NCI-H146 (cell line): ENCODE measurements around the gene GLIPR1L1.
"Not testable (repeated sequence)": the region's sequence is repeated elsewhere in the genome, so short reads cannot be mapped to it uniquely, and the experiment has no call there.

ENCODE experiments used
- DNase-seq: peaks from one replicate; lab custom pipeline; 2025; lab: John Stamatoyannopoulos, UW

The GLIPR1L1 gene, protein sequence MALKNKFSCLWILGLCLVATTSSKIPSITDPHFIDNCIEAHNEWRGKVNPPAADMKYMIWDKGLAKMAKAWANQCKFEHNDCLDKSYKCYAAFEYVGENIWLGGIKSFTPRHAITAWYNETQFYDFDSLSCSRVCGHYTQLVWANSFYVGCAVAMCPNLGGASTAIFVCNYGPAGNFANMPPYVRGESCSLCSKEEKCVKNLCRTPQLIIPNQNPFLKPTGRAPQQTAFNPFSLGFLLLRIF

DNA sequence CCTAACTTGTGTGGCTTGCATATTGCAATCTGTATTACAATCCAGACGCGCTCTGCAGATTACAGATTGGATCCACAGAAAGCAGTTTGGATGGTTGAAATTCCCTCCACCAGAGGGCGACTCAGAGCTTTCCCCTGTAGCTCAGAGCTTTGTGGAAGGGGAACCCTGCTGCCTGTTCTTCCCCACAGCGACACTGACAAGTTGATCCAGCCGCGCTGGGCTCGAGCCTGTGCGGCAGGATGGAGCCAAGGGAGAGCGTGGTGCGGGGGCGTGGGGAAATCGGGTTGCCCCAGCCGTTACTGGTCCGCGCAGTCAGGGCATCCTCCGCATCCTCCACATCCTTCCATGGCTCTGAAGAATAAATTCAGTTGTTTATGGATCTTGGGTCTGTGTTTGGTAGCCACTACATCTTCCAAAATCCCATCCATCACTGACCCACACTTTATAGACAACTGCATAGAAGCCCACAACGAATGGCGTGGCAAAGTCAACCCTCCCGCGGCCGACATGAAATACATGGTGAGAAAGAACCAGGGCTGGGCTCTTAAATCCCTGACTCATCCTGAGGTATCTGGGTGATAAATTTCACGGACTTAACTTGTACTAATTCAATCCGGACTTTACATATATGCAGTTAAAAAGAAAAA lies at the start of gene GLIPR1L1:
Gene GLIPR1L1, plus strand, starts transcription at position 287 of the 647 bp plus-strand sequence. Its CDS starts 59 bp downstream, at position 346.
- DNase-seq = peak; percentile 87

- DNase-seq = no peak
Measured at GRCh38 chr12:75288860-75289259, 45.6 kb upstream of the GLIPR1L1 start.

GRCh38 chr12:75289753-75290152 lies 44.7 kb upstream of the GLIPR1L1 start:
- DNase-seq = no peak

DNA sequence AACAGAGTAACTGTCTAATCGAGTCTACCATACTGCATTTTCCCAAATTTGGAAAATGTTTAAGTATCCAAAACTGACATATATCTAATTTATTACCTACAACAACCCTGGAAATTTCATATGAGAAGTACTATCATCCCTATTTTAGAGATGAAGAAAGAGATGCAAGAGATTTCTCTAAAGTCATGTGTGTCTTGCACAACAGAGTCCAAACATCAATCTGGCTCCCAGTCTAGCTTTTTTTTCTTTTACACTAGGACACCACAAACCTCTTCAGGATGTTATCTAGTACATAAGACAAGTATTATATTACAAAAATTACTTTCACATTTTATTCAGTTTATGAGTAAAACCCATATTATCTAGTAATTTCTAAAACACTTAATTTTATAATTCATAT lies 43.5 kb upstream of the GLIPR1L1 start:
- DNase-seq = no peak

GRCh38 chr12:75294336-75294735 lies 40.1 kb upstream of the GLIPR1L1 start:
- DNase-seq = no peak

- no peak for DNase-seq
Measured at GRCh38 chr12:75294797-75295196, 39.7 kb upstream of the GLIPR1L1 start.

DNA sequence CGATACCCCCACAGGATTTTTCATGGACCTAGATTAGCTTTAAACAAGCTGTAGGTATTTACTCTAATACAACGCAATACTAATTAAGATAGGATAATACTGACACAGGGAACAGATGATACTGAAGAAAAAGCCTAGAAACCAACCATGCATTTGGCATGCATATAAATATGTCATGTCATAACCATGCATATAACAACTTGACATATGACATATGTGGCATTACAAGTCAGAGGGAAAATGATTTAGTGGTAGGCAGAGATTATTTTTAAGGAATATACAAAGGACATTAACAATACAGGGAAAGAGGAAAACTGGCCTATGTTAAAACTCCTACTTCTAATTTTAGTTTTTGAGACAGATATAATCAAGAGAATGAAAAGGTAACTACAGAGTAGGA lies 32.2 kb upstream of the GLIPR1L1 start:
- no peak for DNase-seq

- DNase-seq = no peak
Measured at GRCh38 chr12:75302781-75303180, 31.7 kb upstream of the GLIPR1L1 start.

DNA sequence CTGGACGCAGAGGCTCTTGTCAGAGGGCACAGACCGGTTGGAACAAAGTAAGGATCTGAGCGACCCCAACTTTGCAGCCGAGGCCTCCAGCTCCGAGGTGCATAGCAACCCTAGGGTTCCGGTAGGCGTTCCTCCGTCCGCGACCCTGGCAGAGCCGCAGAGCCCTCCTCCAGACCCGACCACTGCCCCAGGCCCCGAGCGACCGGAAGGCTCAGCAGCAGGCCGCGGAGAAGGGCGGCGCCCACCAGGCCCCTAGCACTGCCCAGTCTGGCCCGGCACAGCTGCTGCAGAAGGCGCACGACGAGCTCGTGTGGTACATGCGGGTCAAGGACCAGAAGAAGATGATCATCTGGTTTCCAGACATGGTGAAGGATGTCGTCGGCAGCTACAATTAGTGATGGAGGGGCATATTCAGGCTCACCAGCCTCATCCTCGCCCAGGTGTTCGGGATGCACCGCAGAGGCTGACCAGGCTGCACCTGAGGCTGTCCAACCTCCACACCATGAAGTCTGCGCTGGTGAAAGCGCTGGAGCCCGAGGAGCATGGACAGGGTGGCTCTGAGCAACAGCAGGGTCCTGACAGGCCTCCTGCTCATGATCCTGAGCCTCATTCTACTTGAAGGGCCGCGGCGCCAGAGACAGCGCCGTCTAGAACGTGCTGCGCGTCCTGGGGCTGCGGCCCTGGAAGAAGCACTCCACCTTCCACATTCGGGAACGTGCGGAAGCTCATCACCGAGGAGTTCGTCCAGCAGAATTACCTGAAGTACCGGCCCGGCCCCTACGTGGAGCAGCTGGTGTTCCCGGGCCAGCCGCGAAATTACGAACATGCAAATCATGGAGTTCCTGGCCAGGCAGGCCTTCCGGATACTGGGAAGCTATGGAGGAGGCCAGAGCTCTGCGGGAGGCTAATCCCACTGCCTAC lies 28.8 kb upstream of the GLIPR1L1 start:
- DNase-seq = peak; percentile 8

GRCh38 chr12:75308279-75308678 lies 26.2 kb upstream of the GLIPR1L1 start:
- DNase-seq = no peak

DNA sequence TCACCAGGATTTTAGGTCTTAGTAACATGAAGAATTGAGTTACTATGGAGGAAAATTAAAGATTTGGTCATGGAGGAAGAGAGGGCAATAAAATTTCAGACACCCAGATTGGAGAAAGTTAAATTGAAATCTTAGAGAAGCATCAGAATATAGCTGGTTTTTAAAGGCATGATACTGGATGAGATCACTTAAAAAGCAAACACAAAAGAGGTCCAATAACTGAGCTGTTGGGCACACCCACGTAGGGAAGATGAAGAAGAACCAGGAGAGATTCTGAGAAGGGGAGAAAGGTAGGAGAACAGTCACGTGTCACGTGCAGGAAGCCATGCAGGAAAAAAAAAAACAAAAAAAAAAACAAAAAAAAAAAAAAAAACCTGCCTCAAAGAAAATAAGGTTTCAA lies 23.1 kb upstream of the GLIPR1L1 start:
- DNase-seq = no peak

- DNase-seq = no peak
Measured at GRCh38 chr12:75315518-75315917, 19.0 kb upstream of the GLIPR1L1 start.

DNA sequence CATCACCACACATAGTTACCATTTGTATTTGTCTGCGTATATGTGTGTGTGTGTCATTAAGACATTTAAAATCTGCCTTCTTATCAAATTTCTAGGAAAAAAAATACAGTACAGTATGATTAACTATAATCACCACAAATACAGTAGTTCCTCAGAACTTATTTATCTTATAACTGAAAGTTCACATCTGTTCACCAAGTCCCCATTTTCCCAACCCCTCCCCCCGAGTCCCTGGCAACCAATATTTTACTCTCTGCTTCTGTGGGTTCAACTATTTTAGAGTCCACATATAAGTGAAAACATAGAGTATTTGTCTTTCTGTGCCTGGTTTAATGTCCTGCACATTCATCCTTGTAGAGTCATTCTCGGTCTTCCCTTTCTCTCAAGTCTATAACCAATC lies 16.7 kb upstream of the GLIPR1L1 start:
- no peak for DNase-seq

- DNase-seq = no peak
Measured at GRCh38 chr12:75322464-75322863, 12.0 kb upstream of the GLIPR1L1 start.

DNA sequence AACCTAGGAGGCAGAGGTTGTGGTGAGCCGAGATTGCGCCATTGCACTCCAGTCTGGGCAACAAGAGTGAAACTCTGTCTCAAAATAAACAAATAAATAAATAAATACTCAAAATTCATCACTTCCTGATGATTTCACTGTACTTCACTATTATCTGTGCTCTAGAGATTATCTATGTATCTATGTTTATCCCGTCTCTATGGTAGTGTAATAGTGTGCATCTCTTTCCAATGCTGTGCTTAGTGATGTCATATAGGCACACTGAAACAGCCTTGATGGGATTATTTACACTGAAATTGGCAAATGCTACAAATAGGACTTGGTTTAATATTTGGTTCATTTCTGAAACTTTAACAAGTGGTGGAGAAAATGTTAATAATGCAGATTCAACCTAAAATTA lies 10.8 kb upstream of the GLIPR1L1 start:
- no peak for DNase-seq

- DNase-seq = no peak
Measured at GRCh38 chr12:75327642-75328041, 6.8 kb upstream of the GLIPR1L1 start.

DNA sequence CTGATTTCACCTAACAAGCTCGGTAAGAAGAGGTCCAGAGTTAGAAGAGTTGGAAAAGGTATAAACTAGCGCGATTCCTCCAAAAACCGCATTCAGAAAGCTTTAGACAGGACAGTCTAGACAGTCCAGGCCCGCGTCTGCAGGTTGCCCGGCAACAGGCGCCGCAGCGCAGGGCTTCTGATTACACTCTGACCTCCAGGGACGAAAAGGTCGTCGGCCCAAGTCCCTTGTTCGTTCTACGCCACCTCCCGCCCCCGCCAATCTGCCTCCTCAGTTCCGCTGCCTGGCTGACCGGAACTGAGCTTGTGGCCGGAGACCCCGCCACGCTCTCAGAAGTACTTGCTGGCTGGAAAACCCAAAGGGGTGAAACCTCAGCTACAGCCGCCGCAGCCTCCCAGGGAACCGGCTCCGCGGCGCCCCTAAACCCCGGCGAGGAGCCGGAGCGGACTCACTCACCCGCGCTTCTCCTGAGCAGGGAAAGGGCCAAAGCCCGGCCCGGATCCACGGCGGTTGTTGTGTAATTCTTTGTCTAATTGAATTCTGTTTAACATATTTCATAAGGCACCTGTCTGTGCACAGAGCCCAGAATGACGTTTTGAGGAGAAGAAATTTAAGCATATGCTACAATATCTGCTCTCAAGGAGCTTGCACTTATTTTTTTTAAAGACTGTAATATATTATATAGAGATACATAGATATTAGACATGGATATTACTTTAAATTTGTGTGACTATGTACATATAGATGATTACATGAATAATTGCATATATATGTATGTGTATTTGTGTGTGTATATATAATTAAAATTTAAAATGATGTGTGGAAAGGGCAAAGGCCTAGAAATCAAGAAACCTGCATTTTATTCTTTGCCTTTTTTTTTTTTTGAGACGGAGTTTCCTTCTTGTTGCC lies 4.3 kb upstream of the GLIPR1L1 start, which contains the start of gene CAPS2:
Gene CAPS2, minus strand, starts transcription at position 407 of the 909 bp plus-strand sequence. CDS start 3,826 bp downstream, outside the sequence.
- DNase-seq = peak; percentile 83

DNA sequence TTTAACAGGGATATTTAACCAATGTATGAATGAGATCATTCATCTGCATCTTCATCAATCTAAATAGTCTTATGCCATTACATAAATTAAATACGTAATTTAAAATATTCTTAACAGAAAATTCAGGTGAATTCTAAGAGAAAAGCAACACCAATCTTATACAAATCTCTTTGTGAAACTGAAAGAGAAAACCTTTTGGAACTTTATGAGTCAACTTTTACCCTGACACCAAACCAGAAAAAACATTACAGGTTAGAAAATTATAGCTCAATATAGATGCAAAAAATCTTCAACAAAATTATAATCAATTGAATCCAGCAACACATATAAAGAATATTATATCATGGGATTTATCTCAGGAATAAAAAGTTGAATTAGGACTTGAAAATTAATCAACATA lies 3.4 kb downstream of the GLIPR1L1 start:
- no peak for DNase-seq

DNA sequence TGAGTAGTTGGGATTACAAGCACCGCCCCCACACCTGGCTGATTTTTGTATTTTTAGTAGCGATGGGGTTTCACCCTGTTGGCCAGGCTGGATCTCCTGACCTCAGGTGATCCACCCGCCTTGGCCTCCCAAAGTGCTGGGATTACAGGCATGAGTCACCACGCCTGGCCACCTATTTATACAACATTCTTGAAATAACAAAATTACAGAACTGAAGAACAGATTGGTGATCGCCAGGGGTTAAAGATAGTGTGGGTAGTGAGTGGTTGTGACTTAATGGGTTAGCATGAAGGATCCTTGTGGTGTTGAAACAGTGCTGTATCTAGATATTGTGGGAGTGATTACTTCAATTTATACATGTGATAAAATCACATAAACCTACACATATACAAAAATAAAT lies 7.4 kb downstream of the GLIPR1L1 start:
- no peak for DNase-seq

GRCh38 chr12:75345531-75345930 lies 11.1 kb downstream of the GLIPR1L1 start:
- DNase-seq = no peak

- DNase-seq = not testable (repeated sequence)
Measured at GRCh38 chr12:75346215-75346614, 11.7 kb downstream of the GLIPR1L1 start.

DNA sequence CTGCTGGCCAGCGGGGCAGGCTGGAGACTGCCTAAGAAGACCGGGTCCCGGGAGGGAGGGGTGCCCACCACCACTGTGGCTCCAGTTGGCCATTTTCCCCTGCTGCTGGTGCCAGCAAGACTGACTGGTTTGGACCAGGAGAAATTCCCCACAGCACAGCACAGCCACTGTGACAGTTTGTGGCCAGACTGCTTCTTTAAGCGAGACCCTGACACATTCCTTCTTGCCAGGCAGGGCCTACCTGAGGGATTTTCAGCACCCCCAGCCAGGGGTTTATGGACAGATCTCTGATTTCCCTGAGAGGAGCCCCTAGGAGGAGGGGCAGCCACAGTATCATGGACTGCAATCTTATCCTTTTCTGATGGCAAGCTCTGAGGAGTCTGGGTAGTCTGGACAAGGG lies 15.5 kb downstream of the GLIPR1L1 start:
- no peak for DNase-seq
